GM23338 (cell line): ENCODE data around the gene CBX5.

Source experiments
- CREB1 ChIP-seq: fragments of 250-450 bp; sonication (Bioruptor Pico); IDR thresholded peaks from 2 replicates; pipeline ENCODE4 v1.5.0; 2020; ENCODE audit warnings: low read depth, mild to moderate bottlenecking, moderate library complexity
- CTCF ChIP-seq, 2 experiments: fragments of 200-600 bp in 1 of 2; sonication (generic) in 1 of 2; conservative IDR thresholded peaks; 2 replicates each; pipeline versions ENCODE4 v1.5.1 to v1.6.1; 2016 to 2017; ENCODE audit warnings: antibody characterized with exemption in 2 of 2, low read depth in 2 of 2, mild to moderate bottlenecking in 2 of 2, moderate library complexity in 1 of 2
- ETS1 ChIP-seq: IDR thresholded peaks from 2 replicates; pipeline ENCODE4 v1.6.1; 2016; ENCODE audit warnings: antibody characterized with exemption
- EZH2 ChIP-seq: fragments of 200-600 bp; sonication (generic); IDR thresholded peaks from one replicate; pipeline ENCODE4 v1.8.0; 2017; ENCODE audit warnings: antibody characterized with exemption, mild to moderate bottlenecking, low read depth; ENCODE audit not compliant: unreplicated experiment
- EZH2phosphoT487 ChIP-seq: fragments of 200-600 bp; sonication (generic); IDR thresholded peaks from one replicate; pipeline ENCODE4 v1.8.1; 2018; ENCODE audit warnings: antibody characterized with exemption; ENCODE audit not compliant: unreplicated experiment
- JUNB ChIP-seq: IDR thresholded peaks from one replicate; pipeline ENCODE4 v1.6.1; 2016; ENCODE audit warnings: antibody characterized with exemption; ENCODE audit not compliant: unreplicated experiment
- NANOG ChIP-seq: IDR thresholded peaks from 2 replicates; pipeline ENCODE4 v1.6.1; 2016; ENCODE audit warnings: antibody characterized with exemption, borderline replicate concordance
- POLR2AphosphoS5 ChIP-seq: IDR thresholded peaks from 2 replicates; pipeline ENCODE4 v1.6.1; 2016; ENCODE audit warnings: antibody characterized with exemption, low read depth
- STAT1 ChIP-seq: IDR thresholded peaks from one replicate; pipeline ENCODE4 v1.6.1; 2016; ENCODE audit warnings: antibody characterized with exemption; ENCODE audit not compliant: unreplicated experiment
- ZNF114 ChIP-seq: fragments of 250-450 bp; sonication (Bioruptor Pico); IDR thresholded peaks from 2 replicates; pipeline ENCODE4 v1.5.0; 2020; ENCODE audit warnings: mild to moderate bottlenecking, moderate library complexity
- ZNF331 ChIP-seq: fragments of 250-450 bp; sonication (Bioruptor Pico); IDR thresholded peaks from 2 replicates; pipeline ENCODE4 v1.5.0; 2020; ENCODE audit warnings: low read depth, mild to moderate bottlenecking, moderate library complexity
- ZNF462 ChIP-seq: fragments of 250-450 bp; sonication (Bioruptor Pico); IDR thresholded peaks from 2 replicates; pipeline ENCODE4 v1.5.0; 2020; ENCODE audit warnings: mild to moderate bottlenecking, moderate library complexity
- TF ChIP-seq, protein P1 (sequence below): IDR thresholded peaks from one replicate; pipeline ENCODE4 v1.6.1; 2018; ENCODE audit warnings: antibody characterized with exemption; ENCODE audit not compliant: unreplicated experiment

- TF ChIP-seq CTCF (conservative IDR thresholded peaks at IDR 0.05; ENCODE audit: low read depth in 2 of 2), result peak; percentile 8 to 34; a peak in 2 of 4 replicates
- TF ChIP-seq, protein P1, sequence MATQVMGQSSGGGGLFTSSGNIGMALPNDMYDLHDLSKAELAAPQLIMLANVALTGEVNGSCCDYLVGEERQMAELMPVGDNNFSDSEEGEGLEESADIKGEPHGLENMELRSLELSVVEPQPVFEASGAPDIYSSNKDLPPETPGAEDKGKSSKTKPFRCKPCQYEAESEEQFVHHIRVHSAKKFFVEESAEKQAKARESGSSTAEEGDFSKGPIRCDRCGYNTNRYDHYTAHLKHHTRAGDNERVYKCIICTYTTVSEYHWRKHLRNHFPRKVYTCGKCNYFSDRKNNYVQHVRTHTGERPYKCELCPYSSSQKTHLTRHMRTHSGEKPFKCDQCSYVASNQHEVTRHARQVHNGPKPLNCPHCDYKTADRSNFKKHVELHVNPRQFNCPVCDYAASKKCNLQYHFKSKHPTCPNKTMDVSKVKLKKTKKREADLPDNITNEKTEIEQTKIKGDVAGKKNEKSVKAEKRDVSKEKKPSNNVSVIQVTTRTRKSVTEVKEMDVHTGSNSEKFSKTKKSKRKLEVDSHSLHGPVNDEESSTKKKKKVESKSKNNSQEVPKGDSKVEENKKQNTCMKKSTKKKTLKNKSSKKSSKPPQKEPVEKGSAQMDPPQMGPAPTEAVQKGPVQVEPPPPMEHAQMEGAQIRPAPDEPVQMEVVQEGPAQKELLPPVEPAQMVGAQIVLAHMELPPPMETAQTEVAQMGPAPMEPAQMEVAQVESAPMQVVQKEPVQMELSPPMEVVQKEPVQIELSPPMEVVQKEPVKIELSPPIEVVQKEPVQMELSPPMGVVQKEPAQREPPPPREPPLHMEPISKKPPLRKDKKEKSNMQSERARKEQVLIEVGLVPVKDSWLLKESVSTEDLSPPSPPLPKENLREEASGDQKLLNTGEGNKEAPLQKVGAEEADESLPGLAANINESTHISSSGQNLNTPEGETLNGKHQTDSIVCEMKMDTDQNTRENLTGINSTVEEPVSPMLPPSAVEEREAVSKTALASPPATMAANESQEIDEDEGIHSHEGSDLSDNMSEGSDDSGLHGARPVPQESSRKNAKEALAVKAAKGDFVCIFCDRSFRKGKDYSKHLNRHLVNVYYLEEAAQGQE, result no peak
- no peak for TF ChIP-seq JUNB
- TF ChIP-seq POLR2AphosphoS5, result no peak
- TF ChIP-seq ZNF462, result no peak
- no peak for TF ChIP-seq CREB1 (CRISPR knock-in tag)
- TF ChIP-seq NANOG, result no peak
- no peak for TF ChIP-seq ZNF114
- TF ChIP-seq EZH2, result no peak
- no peak for TF ChIP-seq EZH2phosphoT487
- no peak for TF ChIP-seq ZNF331
- TF ChIP-seq ETS1, result no peak
- no peak for TF ChIP-seq STAT1
Measured at GRCh38 chr12:54232790-54233189, 47.1 kb downstream of the CBX5 start.
